HuH-7 (cell line): ENCODE data around the gene RABL3.
"Not testable (repeated sequence)": the region's sequence is repeated elsewhere in the genome, so short reads cannot be mapped to it uniquely, and the experiment has no call there.

Experiments
- DNase-seq: peaks from one replicate; pipeline ENCODE4 v3.0.0; 2011; ENCODE audit warnings: low spot score

Gene RABL3

DNA sequence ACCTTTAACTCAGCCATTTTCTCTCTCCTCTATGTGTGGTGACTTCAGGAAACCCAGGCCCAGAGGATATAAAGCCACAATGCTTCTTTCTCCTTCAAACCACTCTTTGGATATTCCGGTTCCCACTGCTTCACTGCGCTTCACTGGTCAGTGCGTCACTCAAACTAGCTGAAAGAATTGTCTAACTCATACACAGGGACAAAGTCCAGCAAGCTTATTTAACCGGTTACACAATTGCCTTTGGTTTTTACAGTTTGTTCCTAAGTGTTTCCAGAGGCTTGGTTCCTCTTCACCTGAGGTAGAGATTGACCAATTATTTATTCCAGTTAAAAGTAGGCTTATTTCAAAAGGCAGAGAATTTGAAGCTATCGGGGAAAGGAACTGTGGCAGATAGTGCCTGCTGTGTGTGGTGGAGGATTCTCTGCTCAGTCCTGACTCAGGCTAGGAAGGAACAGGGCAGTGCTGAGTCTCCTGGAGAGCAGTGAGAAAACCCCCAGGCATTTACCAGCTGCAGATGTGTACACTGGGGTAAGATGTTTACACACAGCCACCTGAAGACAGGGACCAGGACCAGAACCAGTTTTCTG is 60.1 kb downstream of the RABL3 start, which contains the start of gene HGD:
HGD (minus strand) TSS at position 145 of the 587 bp plus-strand sequence; CDS start at position 17, 128 bp downstream.
- peak; percentile 60 for DNase-seq

DNA sequence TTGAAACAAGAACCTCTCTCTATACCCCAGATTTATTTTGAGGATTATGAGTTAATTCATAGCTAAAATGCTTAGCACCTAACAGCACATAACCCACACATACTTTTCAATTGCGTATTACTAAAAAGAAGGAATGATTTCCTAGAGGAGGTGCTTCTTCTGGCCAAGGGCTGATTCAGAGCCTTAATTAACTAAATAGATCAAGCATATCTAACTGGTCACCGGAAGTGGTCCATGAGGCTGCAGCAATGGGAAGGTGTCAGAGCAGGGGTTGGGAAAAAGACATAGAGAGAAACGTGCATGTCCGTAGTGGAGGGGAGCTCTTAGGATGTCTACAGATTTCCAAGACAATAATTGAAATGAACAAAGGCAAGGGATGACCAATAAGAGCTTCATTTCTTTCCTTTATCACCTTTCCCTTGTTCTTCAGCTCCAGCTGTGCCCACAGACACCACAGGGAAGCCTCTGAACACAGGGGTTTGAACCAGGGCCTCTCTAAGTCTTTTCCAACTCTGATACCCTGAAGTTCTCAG is 60.7 kb downstream of the RABL3 start:
- no peak for DNase-seq

GRCh38 chr3:120681018-120681417 is 61.3 kb downstream of the RABL3 start:
- DNase-seq, result no peak

GRCh38 chr3:120680193-120680894 is 62.0 kb downstream of the RABL3 start:
- DNase-seq, result no peak

GRCh38 chr3:120678984-120679383 is 63.3 kb downstream of the RABL3 start:
- DNase-seq, result no peak

DNA sequence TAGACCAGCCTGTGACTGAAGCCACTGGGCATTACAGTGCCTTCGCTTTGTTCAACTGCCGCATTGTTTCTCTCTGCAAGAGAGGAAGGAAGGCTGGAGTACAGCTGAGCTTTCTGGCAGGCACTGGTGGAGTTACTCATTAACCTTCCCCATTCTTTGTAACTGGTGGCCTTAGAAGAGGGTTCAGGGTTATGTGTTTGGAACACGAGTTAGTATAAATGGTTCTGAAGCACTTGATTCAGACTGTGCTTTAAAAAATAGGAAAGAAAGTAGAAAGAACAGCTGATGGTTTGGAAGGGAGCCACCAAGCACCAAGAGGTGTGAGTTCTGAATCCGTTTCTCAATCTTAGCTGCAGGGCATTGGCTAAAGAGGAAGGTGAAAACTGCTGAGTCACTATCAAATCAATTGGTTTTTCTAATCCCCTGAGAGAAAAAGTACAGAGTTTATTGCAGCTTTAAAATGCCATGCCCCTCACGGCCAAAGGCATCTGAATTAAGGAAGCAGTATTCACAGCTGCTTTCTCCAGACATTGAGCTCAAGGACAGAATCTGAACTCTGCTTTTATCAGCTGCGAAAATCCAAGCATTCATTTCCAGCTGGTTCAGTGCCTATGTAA is 63.9 kb downstream of the RABL3 start:
- peak; percentile 58 for DNase-seq

- DNase-seq, result not testable (repeated sequence)
These were observed 65.1 kb downstream of the RABL3 start for GRCh38 chr3:120677193-120677592.

DNA sequence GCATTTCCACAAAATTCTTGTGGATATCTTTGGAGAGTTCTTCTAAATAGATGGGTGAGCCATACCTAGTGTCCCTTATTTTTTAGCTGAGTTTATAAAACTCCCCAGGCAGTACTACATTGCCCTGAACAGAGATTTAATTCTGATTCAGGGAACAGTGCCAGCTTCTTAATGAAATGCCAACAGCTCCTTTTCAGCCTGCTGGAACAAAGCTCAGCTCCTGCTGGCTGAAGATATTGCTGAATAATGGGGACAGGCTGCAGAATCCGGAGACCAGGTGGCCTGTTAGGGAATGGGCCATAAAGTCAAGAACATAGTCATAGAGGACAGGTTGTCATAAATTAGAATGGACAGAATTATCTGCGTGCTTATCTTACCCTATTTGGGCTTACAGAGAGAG is 69.2 kb downstream of the RABL3 start:
- no peak for DNase-seq

- no peak for DNase-seq
These were observed 71.7 kb downstream of the RABL3 start for GRCh38 chr3:120670576-120670975.

DNA sequence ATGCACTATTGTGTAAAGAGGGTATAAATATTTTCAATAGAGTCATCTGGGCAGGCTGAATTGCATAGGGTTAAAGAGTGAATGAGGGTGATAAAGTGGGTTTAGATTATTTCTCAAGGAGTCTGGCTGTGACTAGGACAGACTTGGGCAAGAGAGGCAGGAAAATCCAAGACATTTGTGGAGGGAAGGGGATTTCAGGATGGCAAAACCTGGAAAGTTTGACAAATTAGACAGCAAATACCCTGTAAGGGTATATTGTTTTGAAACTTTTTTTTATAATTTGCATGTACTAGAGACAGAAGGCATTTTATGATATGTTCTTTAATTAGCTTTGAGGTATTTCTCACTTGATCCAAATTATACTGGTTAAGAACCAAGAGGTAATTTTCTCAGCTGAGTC is 77.4 kb downstream of the RABL3 start:
- DNase-seq, result no peak

DNA sequence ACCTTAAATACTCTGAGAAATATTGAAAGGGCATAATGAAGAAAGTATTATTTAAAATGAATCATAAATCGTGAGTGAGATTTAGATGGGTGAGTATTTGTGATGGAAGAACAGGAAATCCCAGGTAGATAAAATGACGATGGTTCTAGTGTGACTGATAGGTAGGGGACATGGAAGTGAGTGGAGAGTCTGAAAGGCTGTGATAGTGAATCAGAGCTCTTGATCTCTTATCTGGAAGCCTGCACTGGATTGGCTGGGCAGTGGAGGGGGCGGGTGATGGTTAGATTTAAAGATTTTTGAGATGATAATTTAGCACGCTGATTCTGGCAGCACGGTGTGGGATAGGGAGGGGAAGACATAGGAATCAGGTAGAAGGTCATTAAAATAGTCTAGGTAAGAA is 80.4 kb downstream of the RABL3 start:
- no peak for DNase-seq

- no peak for DNase-seq
These were observed 81.0 kb downstream of the RABL3 start for GRCh38 chr3:120661106-120661905.

GRCh38 chr3:120659834-120660233 is 82.5 kb downstream of the RABL3 start:
- no peak for DNase-seq

DNA sequence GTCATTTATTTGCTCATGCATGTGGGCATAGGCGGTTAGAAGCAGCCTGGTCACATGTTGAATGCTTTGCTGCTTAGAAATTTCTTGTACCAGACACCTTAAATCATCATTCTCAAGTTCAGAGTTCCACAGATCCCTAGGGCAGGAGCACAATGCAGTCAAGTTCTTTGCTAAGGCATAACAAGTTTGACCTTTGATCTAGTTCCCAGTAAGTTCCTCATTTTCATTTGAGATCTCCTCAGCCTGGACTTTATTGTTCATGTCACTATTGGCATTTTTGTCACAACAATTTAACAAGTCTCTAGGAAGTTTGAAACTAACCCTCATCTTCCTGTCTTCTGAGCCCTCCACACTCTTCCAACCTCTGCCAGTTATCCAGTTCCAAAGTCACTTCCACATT is 83.0 kb downstream of the RABL3 start:
- DNase-seq, result no peak

GRCh38 chr3:120652896-120653545 is 89.3 kb downstream of the RABL3 start:
- DNase-seq, result no peak

- DNase-seq, result no peak
These were observed 90.0 kb downstream of the RABL3 start for GRCh38 chr3:120652281-120652680.

GRCh38 chr3:120650311-120650710 is 92.0 kb downstream of the RABL3 start:
- no peak for DNase-seq

- no peak for DNase-seq
These were observed 92.5 kb downstream of the RABL3 start for GRCh38 chr3:120649830-120650233.

- no peak for DNase-seq
These were observed 94.0 kb downstream of the RABL3 start for GRCh38 chr3:120648290-120648689.

DNA sequence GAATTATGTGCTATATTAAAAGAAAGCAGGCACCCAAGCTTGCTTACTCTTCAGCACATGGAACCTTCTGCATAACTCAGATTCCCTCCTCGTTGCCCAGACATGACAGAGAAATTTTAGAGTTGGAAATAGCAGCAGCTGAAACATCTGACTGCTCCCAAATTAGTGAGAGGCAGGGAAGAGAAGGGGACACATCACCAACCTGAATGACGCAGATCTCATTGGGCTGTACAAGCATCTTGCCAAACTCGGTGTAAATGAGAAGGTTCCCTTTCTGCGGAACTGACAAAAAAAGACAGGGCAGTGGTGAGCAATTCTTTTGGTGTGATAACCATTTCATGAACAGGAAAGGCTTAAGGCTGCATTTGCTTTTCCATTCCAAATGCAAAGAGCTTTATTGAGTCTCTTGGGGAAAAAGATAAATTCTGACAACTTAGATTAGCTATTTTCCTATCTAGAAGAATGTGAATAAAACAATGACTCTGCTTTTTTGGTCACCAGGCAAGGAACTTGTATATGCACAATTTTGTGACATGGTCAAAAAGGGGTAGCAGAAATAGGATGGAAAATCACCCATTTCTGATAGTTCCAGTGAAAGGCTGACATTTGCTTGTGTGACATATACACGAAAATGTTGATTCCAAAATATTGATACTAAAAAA is 95.4 kb downstream of the RABL3 start:
- no peak for DNase-seq
